Activated CD4-positive, CD25-positive, alpha-beta regulatory T cell treated with anti-CD3 and anti-CD28 coated beads, Interleukin-2, amount 50 U/mL, for 72 hours (primary cell): ENCODE measurements around the gene SLIT1.
"Not testable (repeated sequence)": the region's sequence is repeated elsewhere in the genome, so short reads cannot be mapped to it uniquely, and the experiment has no call there.

Experiments used
- DNase-seq: peaks from one replicate; pipeline ENCODE4 v3.0.0; 2021

SLIT1 gene

DNA sequence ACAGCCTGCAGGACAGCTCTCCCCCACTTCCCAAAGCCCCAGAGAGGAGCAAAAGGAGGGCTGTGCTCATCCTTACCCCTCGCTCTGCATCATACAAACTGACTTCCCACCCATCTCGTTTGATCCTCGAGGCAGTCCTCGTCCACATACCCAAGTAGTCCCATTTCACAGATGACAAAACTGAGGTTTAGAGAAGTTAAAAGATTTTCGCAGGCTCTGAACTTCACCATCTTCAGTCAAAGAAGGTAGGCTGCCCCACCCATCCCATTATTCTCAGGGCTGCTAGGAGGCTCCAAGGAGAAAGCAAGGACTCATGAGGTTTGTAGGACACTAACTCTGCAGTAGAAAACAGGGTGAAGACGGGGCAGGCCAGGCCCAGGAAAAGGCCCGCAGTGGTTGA, 147.1 kb downstream of the SLIT1 start:
- no peak for DNase-seq

DNA sequence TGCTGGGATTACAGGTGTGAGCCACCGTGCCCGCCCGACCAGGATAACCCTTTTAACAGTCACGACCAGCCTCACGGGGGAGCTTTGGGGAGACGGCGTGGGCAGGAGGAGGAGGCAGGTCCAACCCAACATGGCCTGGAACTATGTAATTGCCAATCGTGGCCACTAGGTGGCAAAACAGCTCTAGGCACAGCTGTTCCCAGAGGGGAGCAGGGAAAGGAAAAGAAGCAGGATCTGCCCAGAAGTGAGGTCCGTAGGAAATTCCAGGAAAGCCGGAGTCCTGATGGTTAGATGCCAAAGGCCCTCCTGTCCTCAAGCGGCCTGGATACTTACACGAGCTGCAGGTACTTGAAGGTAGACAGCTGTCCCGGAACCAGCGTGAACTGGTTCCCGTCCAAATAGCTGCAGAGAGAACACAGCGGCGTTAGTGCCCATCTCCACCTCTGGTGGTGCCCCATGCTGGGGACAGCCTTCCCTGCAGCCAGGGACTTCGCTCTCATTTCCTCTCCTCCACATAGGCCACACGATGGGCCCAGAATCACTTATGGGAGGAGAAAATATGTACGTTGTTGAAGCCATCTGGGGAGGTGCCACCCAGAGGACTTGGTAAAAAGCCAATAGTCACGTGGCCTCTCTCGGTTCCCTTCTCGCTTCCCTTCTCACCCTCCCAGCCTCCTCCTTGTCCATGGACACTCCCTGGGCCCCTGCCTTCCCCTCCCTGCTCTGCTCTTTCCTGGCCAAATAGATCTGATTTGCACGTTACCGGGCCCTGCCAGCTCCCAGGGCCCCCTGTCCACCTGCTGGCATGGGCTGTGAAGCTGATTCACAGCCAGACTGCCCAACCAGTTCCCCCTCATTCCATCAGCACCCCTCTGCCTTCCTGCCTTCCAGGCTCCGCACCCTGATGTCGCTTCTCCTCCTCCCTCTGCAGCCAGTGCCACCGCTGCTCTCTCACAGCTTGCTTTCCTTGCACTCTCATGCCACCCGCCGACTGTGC, 148.1 kb downstream of the SLIT1 start:
- DNase-seq, result peak; percentile 76

DNA sequence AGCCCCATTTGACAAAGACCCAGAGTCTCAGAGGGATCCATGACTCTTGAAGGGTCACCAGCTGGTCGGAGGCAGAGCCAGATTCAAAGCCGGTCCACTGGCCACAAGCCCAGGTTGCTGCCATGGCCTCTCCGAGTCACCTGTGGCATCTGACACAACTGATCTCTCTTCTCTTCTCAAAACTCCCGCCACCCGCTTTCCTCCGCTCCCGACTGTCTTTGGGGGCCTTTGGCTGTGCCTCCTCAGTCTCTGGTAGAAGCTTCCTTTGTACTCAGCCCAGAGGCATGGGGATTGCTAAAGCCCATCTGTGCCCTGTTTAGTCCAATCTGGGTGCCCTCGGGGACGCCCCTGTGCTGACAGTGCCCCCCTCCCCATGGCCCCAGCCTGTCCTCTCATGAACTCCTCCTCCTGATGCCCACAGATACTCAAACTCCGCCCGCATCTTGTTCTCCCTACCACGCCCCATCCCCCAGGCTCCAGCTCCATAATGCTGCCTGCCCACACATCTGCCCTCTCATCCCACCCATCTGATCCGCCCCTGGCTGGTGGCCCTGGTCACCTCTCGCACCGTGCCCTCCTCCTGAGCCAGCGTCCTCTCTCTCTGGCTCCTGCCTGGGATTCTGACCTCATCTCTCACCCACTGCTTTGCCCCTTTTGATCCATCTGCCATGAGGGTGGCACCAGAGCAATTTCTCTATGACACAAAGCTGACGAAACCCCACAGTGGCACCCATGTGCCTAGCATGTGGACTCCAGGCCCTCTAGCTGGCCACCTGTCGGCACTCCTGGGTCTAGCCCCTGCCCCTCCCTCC, 150.6 kb downstream of the SLIT1 start:
- DNase-seq, result no peak

DNA sequence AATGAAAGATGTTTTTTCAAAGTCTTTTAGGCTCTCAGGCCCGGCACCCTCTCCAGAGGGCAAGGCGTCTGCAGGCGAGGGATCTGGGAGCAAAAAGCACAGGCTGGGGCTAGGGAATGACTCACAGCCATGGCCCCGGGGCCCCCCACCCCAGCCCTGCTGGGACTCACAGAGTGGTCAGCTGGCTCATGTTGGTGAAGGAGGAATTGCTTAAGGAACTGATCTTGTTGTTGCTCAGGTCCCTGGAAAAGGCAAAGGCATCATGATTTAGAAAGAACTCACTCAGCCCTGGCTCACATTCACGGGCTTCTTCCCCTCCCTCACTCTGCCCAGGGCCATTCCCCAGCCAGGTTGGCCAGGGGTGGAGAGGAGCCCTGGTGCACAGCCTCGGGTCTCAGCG, 151.5 kb downstream of the SLIT1 start:
- no peak for DNase-seq

- DNase-seq, result not testable (repeated sequence)
Observed at GRCh38 chr10:97033841-97034240, 151.9 kb downstream of the SLIT1 start.

GRCh38 chr10:97032624-97033023, 153.1 kb downstream of the SLIT1 start:
- DNase-seq, result no peak

DNA sequence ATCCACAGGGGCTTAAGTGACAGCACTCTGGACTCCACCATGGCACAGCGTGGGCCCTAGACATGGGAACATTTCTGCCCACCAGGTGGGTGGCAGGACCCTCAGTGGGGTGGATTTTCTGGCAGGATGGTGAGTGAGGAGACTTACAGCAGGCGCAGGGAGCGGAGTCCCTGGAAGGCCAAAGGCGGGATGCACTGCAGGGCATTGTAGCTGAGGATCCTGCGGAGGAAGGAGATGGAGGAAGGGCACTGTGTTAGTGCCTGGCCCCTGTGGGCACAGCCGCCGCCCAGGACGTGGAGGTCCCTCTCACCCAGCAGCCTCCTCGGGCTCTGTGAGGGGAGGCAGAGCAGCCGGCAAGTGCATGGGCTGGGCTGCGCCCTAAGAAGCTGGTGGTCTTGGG, 154.3 kb downstream of the SLIT1 start:
- DNase-seq, result no peak

DNA sequence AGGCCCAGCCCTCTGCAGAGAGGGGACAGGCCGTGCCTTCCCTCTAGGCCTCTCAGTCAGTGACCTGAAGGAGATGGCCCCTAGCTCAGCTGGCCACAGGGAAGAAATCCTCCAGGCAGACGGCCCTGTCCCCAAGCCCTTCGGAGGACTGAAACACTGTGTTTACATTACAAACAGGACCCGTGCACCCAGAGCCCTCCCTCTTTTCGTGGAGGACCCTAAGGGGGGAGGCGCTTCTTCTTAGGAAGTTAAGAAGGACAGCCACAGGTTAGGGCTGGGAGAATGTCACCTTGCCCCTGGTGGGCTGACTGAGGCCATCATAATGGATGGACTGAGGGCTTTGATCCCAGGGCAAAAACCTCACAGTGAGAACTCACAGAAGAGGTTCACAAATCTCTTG, 154.9 kb downstream of the SLIT1 start:
- DNase-seq, result no peak

DNA sequence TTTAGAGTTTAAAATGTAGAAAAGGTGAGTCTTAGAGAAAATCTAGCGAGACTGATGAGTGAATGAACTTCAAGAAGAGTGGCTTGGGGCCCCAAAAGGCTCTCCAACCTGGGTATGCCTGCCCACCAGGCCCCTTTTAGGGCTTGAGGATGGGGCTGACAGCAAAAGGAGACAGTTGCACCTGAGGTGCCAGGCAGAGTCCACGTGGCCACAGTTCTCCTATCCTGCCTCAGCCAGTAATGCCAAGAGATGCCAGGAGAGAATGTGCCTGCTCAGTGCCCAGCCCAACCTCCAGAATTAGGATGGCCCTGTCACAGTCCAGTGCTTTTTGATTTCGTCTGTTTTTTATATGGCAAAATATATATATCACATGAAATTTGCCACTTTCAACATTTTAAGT, 156.5 kb downstream of the SLIT1 start:
- DNase-seq, result no peak

- DNase-seq, result no peak
Observed at GRCh38 chr10:97028832-97029178, 157.0 kb downstream of the SLIT1 start.

- DNase-seq, result no peak
Observed at GRCh38 chr10:97028126-97028831, 157.5 kb downstream of the SLIT1 start.

DNA sequence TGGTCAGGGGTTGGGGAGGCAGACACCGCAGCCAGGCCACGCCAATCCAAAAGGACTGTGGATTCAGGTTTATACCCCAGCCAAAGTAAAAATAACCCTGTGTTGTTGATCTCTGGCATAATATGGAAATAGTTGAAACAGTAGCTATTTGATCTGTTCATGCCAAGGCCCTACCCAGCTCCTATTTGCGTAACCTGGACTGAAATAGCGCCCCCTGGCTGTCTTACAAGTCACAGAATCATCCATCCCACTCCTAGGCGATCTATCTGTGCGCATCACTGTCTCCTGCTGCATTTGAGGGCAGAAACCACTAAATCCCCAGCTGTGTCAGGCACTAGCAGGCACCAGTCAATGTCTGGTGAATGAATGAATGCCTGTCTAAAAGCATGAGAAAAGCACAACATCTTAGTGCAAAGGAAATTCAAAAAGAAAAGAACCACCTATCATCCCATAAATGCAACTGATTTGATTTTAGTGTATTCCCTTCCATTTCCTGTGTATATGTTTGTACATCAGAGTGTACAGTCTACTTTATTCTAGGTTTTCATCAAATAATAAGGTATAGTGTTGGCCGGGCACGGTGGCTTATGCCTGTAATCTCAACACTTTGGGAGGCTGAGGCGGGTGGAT, 160.0 kb downstream of the SLIT1 start:
- peak; percentile 59 for DNase-seq

DNA sequence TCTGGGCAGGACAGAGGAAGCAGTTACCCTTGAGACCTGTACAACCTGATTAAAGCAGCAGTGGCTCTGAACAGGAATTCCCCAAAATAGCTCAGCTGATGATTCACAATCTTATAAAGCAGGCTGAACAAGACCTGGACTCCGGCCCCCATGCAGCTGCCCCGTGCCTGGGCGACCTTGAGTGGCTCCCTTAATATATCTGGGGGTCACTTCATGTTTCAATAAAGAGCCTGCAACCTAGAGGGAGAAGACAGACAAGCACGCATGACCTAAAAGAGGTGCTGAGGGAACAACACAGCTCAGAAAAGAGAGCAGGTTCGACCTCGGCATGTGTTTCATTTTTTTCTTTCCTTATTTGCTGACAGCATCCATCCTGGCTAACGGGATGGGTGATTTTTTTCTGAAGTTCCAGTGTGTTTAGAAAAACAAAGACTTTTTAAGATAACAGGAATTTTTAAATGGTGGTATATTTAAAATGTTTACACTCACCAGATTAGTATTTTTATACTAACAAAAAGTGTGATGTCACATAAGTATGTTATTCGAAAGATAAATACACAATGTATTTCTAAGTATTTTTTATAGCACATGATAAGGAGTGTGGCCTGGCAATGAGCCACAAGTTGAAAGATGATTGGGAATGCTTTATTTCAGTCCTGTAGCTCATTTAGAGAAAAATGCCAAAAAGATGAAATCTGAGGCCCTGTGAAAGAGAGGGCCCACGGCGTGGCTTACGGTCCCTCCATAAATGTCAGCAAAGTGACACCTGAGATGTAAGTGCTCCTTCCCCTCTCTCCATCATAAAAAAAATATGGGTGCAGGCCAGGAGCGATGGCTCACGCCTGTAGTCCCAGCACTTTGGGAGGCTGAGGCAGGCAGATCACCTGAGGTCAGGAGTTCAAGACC, 161.3 kb downstream of the SLIT1 start:
- no peak for DNase-seq

- no peak for DNase-seq
Observed at GRCh38 chr10:97023401-97024167, 162.2 kb downstream of the SLIT1 start.

- no peak for DNase-seq
Observed at GRCh38 chr10:97022616-97023015, 163.1 kb downstream of the SLIT1 start.

GRCh38 chr10:97020452-97021400, 165.0 kb downstream of the SLIT1 start:
- no peak for DNase-seq

DNA sequence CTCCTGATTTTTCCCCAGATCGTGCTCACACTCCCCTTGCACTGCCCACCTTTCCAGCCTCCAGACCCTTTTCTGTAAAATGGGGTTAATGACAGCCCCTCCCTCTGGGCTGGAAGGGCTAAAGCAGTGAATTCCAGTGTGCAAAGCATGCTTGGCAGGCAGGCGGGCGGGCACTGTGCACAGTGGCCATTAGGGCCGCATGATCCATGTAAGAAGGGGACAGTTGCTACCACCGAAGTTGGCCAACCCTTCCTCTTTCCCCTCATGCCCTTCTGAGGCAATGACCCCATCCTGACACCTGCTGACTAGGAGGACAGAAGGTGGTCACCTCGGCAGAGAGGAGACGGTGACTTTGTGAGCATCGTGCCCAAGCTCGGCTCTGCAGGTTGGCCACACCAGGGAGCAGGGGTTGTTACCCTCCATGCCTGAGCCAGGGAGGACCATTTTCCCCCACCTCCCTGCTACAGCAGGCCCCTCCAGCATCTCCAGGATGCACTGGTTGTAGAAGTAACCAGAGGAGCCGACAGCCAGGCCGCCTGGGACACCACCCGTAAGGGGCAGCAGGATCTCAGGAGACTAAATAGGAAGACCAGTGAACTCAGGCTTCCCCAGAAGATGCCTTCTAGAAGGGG, 166.4 kb downstream of the SLIT1 start:
- DNase-seq, result no peak

GRCh38 chr10:97018251-97019212, 167.2 kb downstream of the SLIT1 start:
- no peak for DNase-seq
